Mammary epithelial cell (primary cell): ENCODE results near the gene APOL1.
"Not testable (repeated sequence)": the region's sequence is repeated elsewhere in the genome, so short reads cannot be mapped to it uniquely, and the experiment has no call there.

Experiments
- CTCF ChIP-seq, 2 donors: IDR thresholded peaks in 1 of 2; conservative IDR thresholded peaks in 1 of 2; 2 replicates each; pipeline ENCODE4 v1.5.1; 2011 to 2012; ENCODE audit warnings: inconsistent platforms in 2 of 2, low read length in 2 of 2, mild to moderate bottlenecking in 2 of 2, control low read depth in 1 of 2, low read depth in 1 of 2; ENCODE audit not compliant: insufficient read depth in 1 of 2; ENCODE audit errors: extremely low read depth in 1 of 2
- EZH2 ChIP-seq: IDR thresholded peaks from 2 replicates; pipeline ENCODE4 v1.6.1; 2012; ENCODE audit warnings: low read length, inconsistent platforms, borderline replicate concordance

- not testable (repeated sequence) for TF ChIP-seq CTCF (conservative IDR thresholded peaks at IDR 0.05 in 1 of 2, IDR thresholded peaks at IDR 0.05 in 1 of 2; ENCODE audit: extremely low read depth in 1 of 2, insufficient read depth in 1 of 2, low read depth in 1 of 2, low read length in 2 of 2); EZH2
Observed at GRCh38 chr22:36228369-36228768, 24.6 kb upstream of the APOL1 start.
